Glomerular endothelial cell (primary cell): Measurements from ENCODE around the gene TNC. TPM values are rescaled to one million over a fixed set of nuclear protein-coding genes. Genes with fewer than 3 reads are reported as not detected.

ENCODE experiments used
- DNase-seq: peaks from one replicate; pipeline ENCODE4 v3.0.0-alpha.2; 2011; ENCODE audit warnings: low read depth, low spot score; ENCODE audit errors: extremely low read depth
- total RNA-seq: library from RNA; depleted of rRNA; stranded (reverse); fragments of >200 nt; gene quantifications from 2 replicates; pipeline ENCODE4 v1.2.3, GENCODE V29; 2015

Gene TNC
- total RNA-seq = 27.0 and 56.0 TPM in 2 replicates

DNA sequence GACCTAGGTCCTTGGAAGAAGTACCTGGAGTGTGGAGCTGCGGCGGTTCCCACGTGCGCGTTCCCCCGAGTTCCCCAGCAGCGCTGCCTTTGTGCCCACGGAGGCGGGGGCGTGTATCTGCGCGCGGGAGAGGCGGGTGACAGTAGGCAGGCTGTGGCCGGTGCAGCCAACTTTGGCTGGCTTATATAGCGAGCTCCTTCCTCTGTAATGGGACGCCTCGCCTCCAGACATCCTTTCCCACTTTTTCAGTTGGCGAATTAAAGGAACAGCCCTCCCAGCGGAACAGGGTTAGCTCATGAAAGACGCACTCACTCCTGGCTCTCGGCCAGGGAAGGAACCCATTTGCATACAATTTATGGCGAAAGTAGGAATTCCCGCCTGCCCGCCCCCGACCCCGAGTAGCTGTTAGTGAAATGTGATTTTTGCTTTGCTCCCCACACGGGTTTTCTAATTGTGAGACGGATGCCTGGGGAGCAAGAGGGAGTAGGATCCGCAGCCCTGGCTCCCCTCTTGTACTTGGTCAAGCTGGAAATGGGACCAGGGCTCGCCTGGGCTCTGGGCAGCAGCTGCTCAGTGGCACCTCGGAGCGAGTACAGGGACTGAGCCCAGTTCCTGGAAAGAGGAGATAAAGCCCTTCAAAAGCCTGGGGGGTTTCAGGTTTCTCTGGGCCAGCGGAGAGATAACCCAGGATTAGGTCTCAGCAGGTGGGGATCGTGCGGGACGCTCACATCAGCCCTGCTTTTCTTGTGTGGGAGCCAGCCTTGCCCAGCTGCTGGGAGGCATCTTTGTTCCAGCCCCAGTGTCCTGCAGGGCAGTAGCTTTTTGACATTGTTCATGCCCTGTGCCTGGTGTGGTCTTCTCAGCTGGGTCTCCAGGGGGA is at the start of gene TNC:
Gene TNC (minus strand): TSS at position 159 of the 880 bp plus-strand sequence. CDS start 27,139 bp downstream, outside the sequence.
- DNase-seq = no peak

DNA sequence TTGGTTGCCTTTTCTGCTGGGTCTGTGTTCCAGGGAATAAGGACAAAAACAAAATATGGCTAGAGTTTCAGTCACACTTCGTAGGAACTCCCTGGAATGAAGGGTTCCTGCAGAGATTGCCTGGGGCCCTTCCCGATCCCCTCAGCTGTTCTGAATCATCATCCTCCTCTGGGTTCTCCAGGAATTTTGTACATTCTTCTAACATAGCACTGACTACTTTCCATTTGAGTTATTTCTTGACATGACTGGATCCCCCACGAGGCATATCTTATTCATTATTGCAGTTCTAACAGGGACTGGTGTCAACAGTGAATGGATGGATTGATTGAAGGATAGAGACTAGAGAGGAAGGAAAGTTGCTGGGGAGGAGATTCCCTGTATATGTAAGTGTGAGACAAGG is 49.2 kb upstream of the TNC start:
- no peak for DNase-seq

DNA sequence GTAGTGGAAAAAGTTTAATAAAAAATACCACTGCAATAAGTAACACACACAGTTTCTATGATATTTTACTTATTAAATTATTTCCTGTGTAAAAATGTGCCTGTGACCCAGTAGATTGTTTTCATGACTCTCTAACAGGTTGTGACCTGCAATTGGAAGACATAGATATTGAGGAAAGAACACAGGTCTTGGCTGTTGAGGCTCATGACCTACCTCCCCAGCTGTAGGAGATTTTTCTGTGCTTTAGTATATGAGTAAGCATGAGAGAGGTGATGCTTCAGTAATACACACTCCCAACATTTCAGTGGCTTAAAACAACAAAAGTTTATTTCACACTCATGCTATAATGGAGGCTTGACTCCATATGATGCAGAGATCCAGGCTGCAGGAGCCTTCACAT is 47.3 kb upstream of the TNC start:
- no peak for DNase-seq

DNA sequence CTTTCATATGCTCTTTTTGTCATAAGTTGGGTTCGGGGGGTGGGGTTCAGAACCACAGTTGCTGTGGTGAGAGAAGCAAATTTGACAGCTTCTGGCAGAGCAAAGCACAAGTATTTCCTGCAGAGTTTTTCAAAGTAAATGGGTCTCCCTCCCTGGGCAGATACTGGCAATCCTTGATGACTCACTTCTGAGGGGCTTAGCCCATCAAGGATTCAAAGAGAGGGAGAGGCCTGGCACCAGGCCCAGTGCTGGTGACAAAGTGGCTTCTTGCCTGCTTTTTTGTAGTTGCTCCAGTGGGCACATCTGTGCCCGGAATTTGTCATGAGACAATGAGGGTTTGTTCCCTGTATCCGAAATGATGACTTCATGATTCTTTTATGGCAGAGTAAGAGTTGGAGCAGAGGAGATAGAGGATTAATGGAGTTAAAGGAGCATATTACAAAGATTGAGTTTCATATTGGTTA is 46.6 kb upstream of the TNC start:
- DNase-seq = no peak

DNA sequence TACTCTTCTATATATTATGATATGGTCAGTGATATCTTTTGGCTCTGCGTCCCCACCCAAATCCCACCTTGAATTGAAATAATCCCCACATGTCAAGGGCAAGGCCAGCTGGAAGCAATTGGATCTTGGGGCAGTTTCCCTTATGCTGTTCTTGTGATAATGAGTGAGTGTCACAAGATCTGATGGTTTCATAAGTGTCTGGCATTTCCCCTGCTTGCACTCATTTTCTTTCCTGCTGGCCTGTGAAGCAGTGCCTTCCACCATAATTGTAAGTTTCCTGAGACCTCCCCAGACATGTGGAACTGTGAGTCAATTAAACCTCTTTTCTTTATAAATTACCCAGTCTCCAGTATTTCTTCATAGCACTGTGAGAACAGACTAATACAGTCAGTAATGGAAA is 45.0 kb upstream of the TNC start:
- no peak for DNase-seq

DNA sequence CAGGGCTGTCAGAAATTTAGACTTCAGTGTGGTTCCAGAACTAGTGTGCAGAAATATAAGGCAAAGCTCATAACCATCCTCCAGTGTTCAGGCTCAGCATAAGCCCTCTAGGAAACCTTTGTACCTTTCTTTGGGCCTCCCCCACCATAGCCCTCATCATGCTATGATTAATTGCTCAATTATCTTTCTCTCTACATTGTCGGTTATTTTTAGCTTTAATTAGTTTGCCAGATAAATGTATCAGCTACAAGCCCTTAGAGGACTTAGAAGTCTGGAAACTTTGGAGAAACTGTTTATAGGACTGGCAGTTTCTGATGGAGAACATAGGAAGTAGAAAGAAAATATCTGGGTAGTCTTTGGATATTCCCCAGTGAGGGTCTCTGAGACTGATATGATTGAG is 43.5 kb upstream of the TNC start:
- DNase-seq = no peak

DNA sequence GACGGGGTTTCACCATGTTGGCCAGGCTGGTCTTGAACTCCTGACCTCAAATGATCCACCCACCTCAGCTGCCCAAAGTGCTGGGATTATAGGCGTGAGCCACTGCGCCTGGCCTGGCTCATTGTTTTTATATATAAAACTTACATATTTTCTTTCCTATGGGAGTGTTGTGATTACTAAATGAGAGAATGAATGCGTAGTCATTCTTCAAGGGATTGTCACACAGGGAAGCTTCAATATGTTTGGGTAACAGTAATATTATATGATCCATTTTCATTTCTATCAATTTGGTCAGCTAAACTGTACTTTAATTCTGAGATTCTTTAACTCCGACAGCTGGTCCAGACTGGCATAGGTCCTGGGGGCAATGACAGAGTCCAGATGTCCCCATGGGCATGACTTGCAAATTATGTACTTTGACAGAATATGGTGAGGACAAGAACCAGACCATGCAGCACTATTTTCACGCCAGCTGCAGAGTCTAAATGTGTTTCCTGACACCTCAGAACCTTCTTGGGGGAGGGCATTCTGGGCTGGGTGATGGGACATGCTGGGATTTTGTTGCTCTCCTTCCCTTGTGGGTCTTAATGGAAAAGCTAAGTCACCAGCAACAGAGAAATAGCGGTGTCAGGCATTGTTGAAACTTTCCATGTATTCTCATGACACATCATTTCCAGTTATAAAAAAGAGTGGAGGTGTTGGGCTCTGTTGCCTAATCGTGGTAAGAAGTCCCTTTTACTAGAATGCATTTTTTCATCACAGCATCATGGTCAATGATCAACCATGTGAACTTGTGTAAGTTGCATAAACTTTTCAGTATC is 40.9 kb upstream of the TNC start:
- DNase-seq = no peak

DNA sequence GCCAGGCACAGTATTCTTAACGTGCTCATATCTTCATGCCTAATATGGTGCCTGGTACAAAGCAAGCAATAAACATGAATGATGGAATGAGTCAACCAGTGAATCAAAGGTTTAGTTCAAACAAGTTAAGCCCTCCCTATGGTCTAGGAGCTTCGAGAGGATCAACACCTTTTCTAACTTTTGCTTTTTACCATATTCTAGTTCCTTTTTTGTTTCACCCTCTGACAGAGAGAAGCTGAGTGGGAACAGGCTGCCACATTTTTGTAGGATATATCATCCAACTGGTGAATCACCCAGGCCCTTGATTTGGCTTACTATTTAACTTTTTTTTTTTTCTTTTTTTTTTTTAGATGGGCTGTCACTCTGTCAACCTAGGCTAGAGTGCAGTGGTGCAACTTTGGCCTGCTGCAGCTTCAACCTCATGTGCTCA is 39.3 kb upstream of the TNC start:
- DNase-seq = no peak

DNA sequence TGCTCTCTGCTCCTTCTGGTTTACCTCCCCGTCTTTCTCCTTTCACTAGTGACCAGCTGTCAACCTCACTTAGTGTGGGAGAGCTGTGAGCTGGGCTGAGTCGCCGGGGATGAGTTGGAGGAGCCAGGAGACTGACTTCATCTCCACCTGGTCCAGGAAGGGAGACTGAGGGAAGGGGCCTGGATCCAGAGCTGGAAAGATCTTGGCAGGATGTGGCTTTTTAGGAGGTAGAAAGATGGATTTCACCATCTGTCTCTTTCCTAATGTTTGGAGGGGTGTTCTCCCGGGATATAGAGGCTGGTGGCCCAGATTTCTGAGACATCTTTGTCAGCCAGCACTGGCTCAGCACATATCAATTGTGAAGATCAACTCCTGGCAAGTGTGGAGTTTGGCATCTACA is 37.1 kb upstream of the TNC start:
- DNase-seq = no peak

DNA sequence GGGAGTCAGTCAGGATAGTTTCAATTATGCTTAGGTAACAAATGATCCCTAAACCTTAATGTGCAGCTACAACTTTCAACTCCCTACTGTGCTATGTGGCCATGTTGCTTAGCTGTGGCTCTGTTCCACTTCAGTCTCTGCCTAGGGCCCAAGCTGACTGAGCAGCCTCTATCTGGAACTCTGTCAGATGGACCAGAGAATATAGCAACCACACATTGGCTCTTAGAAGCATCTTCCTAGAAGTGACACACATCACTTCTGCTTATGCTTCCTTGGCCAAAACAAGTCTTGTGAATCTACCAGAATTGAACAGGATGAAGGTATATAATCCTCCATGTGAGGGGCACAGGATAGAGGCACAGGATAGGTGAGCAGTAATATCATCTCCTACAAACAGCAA is 36.7 kb upstream of the TNC start:
- no peak for DNase-seq

DNA sequence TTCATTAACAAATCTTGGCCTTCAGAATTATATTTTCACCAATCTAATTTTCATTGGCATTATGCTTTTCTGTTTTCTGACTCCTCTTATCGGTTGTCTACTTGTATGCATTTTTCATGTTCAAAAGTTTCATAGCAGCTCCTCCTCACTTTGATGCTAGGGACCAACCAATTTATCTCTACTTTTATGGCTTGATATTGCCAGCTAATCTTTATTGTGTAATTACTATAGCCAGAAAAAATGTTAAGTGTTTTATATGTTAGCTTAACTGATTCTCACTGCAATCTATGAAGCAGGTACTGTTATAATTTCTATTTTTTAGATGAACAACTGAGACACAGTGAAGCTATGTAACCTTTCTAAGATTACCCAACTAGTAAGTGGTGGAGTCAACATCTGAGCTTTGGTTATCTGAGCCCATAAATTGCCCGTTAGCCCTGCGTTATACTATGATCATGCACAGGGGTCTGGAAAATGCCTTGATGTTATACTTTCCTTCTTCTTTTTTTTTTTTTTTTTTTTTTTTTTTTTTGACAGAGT is 34.4 kb upstream of the TNC start:
- no peak for DNase-seq

DNA sequence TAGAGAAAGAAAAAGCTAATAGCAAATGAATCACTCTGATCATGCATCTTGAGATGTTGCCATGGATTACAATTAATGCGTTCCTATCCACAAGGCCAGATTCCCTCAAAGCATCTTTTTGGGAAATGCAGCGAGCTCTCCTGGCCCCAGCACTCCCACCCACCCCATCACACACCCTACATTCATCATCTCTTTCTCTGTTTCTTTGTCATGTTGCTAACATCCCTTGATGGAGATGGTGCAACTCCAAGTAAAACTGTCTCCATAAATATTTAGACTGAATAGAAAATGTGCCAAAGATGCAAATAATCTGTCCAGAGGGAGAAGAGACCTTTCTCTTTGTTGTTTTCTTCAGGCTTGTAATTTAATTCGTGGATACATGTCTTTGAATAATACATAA is 30.8 kb upstream of the TNC start:
- no peak for DNase-seq

DNA sequence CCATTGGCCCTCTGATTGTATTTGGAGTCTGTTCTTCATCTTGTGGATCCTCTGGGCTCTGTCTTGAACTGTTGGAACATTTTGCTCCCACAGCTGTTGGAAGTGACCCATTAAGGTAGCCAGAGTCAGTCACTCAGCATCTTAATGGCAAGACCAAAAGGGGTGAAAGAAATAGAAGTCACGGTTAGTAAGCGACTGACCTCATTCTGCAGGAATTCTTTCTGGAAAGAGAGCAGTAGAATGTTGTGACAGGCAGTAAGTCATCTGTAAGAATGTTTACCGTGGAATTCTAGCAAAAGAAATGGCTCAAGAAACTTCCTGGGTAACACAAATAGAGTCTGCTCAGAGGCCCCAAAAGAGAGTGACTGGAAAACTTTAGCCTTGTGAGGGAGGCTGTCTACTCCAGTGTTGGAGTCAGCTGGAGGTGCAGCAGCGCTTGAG is 28.6 kb upstream of the TNC start:
- no peak for DNase-seq

DNA sequence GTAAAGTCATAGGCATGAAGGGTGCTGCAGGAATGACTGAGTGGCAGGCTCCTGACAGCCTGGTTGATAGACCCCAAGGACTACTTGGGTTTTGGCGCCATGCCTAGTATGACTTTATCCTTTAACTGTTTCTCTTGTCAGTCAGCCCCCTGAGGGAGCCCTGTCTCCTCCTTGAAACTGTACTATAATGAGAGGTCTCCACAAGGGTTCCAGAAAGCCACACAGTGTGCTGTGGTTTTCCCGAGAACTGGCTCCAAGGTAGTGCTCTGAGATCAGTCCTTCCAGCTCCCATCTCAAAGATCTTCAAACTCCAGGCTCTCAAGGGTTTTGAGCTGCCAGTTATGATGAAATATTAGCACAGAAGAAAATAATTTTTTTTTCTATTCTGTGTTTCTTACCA is 26.7 kb upstream of the TNC start:
- DNase-seq = no peak

DNA sequence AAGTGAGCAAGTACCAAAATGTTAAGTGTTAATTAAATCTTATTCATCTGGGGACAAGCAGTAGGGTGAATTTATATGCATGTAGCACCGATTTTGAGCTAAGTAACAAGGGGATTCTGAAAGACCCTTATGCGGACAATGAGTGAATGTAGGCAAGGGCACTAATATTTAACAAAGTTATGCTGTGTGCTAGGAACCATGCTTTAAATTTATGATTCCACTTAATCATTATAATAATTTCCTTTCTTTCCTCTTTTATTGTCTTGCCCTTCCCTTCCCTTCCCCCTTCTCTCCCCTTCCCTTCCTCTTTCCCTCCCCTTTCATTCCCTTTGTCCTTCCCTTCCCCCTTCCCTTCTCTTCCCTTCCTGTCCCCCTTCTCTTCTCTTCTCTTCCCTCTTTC is 25.7 kb upstream of the TNC start:
- DNase-seq = no peak

DNA sequence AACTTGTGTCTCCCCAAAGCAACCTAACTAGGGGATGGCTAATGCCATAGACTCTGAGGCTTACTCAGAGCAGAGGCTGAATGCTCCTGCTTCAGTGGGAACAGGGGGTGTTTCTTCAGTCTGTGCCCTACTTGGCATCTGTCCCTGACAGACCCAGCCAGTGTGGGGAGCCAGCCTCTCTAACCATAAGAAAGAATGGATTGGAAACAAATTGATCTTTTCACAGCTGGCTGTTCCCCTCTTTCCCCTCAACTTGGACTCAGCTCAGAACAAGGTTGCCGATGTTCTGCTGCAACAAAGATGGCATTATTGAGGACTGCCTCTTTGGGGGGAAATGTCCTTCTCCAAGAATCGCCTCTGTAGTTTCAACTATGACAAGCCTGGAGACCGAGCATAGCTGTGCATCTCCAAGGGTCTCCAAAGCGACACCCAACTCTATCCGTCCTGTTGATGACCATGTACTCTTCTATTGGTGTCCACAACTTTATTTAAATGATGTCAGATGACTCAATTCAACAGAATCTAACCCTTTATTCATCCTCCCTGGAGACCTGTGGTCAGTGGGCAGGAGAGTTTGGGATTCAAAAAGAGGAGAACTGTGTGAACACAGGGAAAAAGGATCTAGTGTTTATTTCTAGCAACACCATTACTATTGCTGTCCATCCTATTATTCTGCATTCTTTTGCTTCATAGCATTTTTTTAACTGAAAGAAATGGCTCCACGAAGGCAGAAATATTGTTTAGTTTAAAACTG is 24.7 kb upstream of the TNC start:
- DNase-seq = no peak

DNA sequence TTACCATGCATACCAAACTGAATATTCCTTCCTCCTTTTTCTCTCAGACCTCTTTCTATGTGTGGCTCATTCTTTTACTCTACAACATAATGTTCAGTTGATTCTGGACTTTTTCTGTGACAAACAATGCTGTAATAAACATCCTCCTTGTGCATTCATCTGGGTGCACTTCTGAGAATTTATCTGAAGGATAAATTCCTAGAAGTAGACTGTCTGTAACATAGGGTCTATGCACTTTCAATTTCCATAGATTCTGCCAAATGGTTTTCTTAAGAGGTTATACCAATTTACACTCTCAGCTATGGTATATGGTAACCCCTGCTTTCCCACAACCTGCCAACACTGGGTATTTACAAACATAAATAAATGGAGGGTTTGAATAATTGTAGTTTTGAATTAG is 24.1 kb upstream of the TNC start:
- no peak for DNase-seq

DNA sequence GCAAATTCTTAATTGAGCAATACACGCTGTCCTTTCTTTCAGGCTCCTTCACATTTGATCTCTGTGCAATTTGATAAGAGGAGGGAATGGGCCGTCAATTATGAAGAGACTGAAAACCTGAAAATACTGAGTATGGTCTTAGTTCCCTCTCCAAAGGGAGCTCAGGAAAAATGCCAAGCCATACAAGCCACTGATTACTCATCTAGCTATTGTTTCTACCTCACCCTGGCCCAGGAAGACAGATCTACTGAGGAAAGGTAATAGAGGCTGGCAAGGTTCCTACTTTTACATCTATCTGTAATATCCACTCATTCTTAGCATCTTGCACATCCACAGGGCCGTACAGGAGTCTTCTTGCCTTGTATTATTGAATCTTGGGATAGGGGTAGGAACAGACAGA is 23.7 kb upstream of the TNC start:
- DNase-seq = no peak

DNA sequence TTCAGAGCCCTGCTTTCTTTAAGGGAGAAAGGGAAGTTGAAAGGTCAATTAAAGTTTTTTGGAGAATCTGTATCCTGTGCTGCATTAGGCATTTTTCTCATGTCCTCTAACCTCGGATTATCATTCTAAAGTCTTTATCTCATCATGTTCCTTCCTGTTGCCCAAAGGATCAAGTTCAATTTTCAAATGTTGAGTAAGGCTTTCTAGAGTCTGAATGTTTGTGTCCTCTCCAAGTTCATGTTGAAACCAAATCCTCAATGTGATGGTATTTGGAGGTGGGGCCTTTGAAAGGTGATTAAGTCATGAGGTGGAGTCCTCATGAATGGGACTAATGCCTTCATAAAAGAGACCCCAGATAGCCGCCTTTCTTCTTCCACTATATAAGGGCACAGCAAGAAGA is 20.2 kb upstream of the TNC start:
- DNase-seq = no peak

DNA sequence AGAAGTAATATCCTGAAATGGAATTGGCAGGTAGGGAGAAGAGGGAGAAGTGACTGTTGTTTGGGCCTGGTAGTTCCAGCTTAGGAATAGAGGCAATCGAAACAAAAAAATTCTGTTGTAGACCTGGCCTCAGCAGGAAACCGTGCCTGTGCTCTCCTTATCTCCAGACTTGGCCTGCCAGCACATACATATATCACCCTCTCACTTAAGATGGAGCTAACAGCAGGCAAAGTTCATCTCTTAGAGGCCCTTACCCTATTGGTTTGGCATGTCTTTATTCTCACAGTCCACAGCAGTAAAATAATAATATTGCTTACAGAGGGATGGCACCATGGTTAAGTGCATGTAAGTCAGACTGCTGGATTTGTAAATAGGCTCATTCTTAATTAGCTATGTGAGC is 19.6 kb upstream of the TNC start:
- DNase-seq = no peak
